Activated B cell treated with CpG ODN at 0.5 μM for 24 hours (primary cell): ENCODE results near the gene EXOC6. TPM values are rescaled to one million over a fixed set of nuclear protein-coding genes. Genes with fewer than 3 reads are reported as not detected.

Experiments
- ATAC-seq: fragments of 200-7000 bp; cut with Tn5 transposase; one replicate; pipeline ENCODE4 v1.10.0; 2021; ENCODE audit warnings: low read depth, mild to moderate bottlenecking, moderate library complexity
- CTCF ChIA-PET: fragments of 350-600 bp; sonication (Branson Sonifier 250); formaldehyde crosslinking; loops from one replicate; lab custom pipeline; 2021; ENCODE audit warnings: antibody characterized with exemption; lab: Charles Lee
- POLR2A ChIA-PET: fragments of 350-600 bp; sonication (Branson Sonifier 250); formaldehyde crosslinking; loops from one replicate; lab custom pipeline; 2021; ENCODE audit warnings: antibody characterized with exemption; lab: Charles Lee
- DNase-seq: peaks from one replicate; pipeline ENCODE4 v3.0.0; 2022
- H3K27ac Mint-ChIP-seq: one replicate; pipeline ENCODE4 v1.8.0; 2020; ENCODE audit warnings: mixed read lengths
- H3K27me3 Mint-ChIP-seq: one replicate; pipeline ENCODE4 v1.8.0; 2021; ENCODE audit warnings: mixed read lengths
- H3K36me3 Mint-ChIP-seq: one replicate; pipeline ENCODE4 v1.8.0; 2021; ENCODE audit warnings: low read depth, mixed read lengths
- H3K4me1 Mint-ChIP-seq: one replicate; pipeline ENCODE4 v1.8.0; 2021; ENCODE audit warnings: mixed read lengths
- H3K4me3 Mint-ChIP-seq: one replicate; pipeline ENCODE4 v1.8.0; 2020; ENCODE audit warnings: mild to moderate bottlenecking, mixed read lengths
- H3K9me3 Mint-ChIP-seq: one replicate; pipeline ENCODE4 v1.8.0; 2020; ENCODE audit warnings: mixed read lengths
- intact Hi-C: fragments of 100-400 bp; cut with micrococcal nuclease; formaldehyde crosslinking; loops from one replicate; pipeline ENCODE4 v1.15.1; 2024
- total RNA-seq: library from RNA; stranded (reverse); gene quantifications from 2 replicates; pipeline ENCODE4 v1.2.3, GENCODE V29; 2022
- TF ChIP-seq, protein P1 (sequence below): fragments of 200-600 bp; IDR thresholded peaks from one replicate; pipeline ENCODE4 v1.8.0; 2022; ENCODE audit warnings: antibody characterized with exemption, mild to moderate bottlenecking

The EXOC6 gene
- total RNA-seq, 1 donor from 2014 or later, result 17.3 TPM

DNA sequence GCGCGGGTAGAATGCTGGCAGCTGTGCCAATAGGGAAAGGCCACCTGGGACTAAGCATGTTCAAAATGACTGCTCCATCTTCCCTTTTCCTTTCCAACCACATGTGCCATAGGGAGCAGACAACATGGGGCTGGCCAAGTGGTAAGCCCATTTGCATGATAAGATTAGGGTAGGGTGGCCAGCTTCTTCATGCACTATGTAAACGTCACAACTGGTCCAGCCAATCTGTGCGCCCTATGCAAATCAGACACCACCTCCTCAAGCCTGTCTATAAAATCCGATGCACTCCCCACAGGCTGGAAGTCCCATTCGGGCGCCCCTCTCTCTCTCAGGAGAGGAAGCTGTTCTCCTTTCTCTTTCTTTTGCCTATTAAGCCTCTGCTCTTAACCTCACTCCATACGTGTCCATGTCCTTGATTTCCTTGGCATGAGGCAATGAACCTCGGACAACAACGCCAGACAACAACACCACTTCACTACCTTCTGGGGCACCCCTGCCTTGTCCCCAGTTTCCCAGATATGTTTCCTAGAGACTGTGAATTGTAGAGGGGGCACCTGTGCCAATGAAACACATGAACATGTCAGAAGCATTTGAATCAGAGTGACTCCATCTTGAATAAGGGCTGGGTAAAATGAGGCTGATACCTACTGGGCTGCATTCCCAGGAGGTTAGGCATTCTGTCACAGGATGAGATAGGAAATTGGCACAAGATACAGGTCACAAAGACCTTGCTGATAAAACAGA, 19.1 kb upstream of the EXOC6 start:
- ChIA-PET CTCF (interaction anchor here (0.8 kb wide), 1 partner anchor 88 kb away, joined by 3 read pairs; no protein-coding TSS in a partner anchor), POLR2A (no interaction called here)
- intact Hi-C loops, result no loop called here
- no peak for DNase-seq
- no peak overlapping the region for H3K27ac Mint-ChIP-seq
- no peak overlapping the region for H3K4me3 Mint-ChIP-seq
- no peaks in the 10 kb centered on the region for H3K27me3 Mint-ChIP-seq
- H3K9me3 Mint-ChIP-seq, result no peaks in the 10 kb centered on the region
- no peak for ATAC-seq
- H3K4me1 Mint-ChIP-seq, result peaks cover 36% of the 10 kb centered on the region
- TF ChIP-seq, protein P1, sequence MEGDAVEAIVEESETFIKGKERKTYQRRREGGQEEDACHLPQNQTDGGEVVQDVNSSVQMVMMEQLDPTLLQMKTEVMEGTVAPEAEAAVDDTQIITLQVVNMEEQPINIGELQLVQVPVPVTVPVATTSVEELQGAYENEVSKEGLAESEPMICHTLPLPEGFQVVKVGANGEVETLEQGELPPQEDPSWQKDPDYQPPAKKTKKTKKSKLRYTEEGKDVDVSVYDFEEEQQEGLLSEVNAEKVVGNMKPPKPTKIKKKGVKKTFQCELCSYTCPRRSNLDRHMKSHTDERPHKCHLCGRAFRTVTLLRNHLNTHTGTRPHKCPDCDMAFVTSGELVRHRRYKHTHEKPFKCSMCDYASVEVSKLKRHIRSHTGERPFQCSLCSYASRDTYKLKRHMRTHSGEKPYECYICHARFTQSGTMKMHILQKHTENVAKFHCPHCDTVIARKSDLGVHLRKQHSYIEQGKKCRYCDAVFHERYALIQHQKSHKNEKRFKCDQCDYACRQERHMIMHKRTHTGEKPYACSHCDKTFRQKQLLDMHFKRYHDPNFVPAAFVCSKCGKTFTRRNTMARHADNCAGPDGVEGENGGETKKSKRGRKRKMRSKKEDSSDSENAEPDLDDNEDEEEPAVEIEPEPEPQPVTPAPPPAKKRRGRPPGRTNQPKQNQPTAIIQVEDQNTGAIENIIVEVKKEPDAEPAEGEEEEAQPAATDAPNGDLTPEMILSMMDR, result no peak
- no peaks in the 10 kb centered on the region for H3K36me3 Mint-ChIP-seq

DNA sequence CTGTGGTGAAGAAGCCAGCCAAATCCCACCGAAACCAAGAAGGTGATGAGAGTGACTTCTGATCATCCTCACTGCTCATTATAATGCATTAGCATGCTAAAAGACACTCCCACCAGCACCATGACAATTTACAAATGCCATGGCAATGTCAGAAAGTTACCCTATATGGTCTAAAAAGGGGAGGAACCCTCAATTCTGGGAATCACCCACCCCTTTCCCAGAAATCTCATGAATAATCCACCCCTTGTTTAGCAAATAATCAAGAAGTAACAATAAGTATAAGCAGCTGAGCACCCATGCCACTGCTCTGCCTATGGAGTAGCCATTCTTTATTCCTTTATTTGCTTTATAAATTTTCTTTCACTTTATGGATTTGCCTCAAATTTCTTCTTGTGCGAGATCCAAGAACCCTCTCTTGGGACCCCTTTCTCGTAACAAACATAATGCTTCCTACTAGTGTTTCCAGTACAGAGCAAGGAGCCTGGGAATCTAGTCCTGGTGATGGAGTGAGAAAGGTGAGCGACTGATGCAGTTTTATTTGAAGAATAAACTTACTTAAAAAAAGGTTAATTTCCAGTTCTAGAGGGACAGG, 18.4 kb upstream of the EXOC6 start:
- no peak overlapping the region for H3K27ac Mint-ChIP-seq
- no peak overlapping the region for H3K4me3 Mint-ChIP-seq

DNA sequence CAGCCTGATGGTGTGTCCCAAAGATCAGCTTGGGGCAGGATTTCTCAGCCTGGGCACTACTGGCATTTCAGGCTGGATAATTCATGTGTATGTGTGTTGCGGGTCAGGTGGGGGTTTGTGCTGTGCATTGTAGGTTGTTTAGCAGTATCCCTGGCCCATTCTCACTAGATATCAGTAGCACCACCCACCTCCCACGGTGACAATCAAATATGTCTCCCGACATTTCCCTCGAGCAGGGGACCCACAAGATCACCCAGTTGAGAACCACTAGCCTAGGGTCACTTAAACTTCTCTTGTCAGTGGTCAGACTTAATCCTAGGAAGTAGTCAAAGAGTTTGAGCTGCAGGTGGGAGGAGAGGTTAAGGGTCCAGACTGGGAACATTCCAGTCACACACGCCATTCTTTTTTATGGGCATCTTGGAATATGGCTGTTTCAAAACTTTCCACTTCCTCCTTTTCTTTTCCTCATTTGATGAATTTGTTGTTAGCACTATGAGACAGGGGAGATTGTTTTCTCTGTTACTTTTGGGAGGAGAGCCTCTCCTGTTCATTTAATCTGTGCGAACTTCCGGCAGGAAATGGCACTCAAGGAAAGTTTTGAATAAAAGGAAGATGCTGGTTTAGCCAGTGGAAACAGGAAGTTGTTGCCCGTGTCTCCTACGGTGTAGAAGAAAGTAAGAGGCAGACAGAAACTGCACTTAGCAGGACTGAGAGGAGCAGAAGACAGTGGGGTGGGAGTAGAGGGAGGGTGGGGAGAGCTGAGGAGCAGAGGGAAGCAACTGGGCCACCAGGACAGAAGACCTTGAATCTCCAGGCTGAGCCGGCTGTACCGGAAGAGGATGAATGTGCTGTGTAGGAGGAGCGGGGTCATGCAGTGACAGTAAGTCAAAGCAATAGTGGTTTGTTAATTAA, 17.6 kb upstream of the EXOC6 start:
- peak overlapping the region; percentile 88 for H3K27ac Mint-ChIP-seq

More for the DNA sequence above, 18.4 kb upstream of the EXOC6 start:
- no peaks in the 10 kb centered on the region for H3K27me3 Mint-ChIP-seq
- TF ChIP-seq, protein P1, result no peak
- ATAC-seq (no peak), DNase-seq (no peak)
- no peaks in the 10 kb centered on the region for H3K36me3 Mint-ChIP-seq
- CTCF ChIA-PET, result interaction anchor here (0.8 kb wide), 1 partner anchor 89 kb away, joined by 3 read pairs; no protein-coding TSS in a partner anchor
- intact Hi-C loops, result loop anchor here (5.0 kb wide), 1 partner anchor 38 kb away; no protein-coding TSS in a partner anchor
- H3K9me3 Mint-ChIP-seq, result no peaks in the 10 kb centered on the region
- POLR2A ChIA-PET, result interaction anchor here (1.1 kb wide), 1 partner anchor 13 kb away, joined by 3 read pairs; no protein-coding TSS in a partner anchor
- H3K4me1 Mint-ChIP-seq, result peaks cover 36% of the 10 kb centered on the region

DNA sequence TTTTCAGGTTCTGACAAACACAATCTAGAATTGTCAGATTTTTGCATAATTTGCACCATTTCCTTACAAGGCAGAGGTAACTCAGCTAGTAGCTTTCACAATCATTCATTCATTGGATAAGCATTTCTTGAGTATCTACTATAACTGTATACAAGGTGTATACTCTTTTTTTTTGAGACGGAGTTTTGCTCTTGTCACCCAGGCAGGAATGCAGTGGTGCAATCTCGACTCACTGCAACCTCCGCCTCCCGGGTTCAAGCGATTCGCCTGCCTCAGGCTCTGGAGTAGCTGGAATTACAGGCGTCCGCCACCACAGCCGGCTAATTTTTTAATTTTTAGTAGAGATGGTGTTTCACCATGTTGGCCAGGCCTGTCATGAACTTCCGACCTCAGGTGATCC, 16.2 kb upstream of the EXOC6 start:
- ChIA-PET CTCF (no interaction called here), POLR2A (no interaction called here)
- H3K4me3 Mint-ChIP-seq, result no peak overlapping the region

More for the DNA sequence above, 17.6 kb upstream of the EXOC6 start:
- ATAC-seq (peak; percentile 88), DNase-seq (no peak)
- Mint-ChIP-seq H3K4me1 (peaks cover 33% of the 10 kb centered on the region), H3K9me3 (no peaks in the 10 kb centered on the region), H3K27me3 (no peaks in the 10 kb centered on the region), H3K36me3 (no peaks in the 10 kb centered on the region), H3K4me3 (peak overlapping the region; percentile 87)
- intact Hi-C loops, result loop anchor here (1.0 to 5.0 kb wide), 2 partner anchors 38 to 73 kb away; no protein-coding TSS in a partner anchor
- CTCF ChIA-PET, result interaction anchor here (0.9 kb wide), 1 partner anchor 12 kb away, joined by 4 read pairs; no protein-coding TSS in a partner anchor
- POLR2A ChIA-PET, result interaction anchor here (1.0 to 1.1 kb wide), 4 partner anchors 12 to 141 kb away, joined by 3 to 4 read pairs (median 3); partner anchors contain the start of gene HHEX
- TF ChIP-seq, protein P1, result no peak

More for the DNA sequence above, 16.2 kb upstream of the EXOC6 start:
- no peaks in the 10 kb centered on the region for H3K9me3 Mint-ChIP-seq
- H3K4me1 Mint-ChIP-seq, result peaks cover 24% of the 10 kb centered on the region
- intact Hi-C loops, result loop anchor here (5.0 kb wide), 1 partner anchor 40 kb away; no protein-coding TSS in a partner anchor
- H3K27ac Mint-ChIP-seq, result no peak overlapping the region
- ATAC-seq, result no peak
- DNase-seq, result no peak
- TF ChIP-seq, protein P1, result no peak
- no peaks in the 10 kb centered on the region for H3K27me3 Mint-ChIP-seq
- H3K36me3 Mint-ChIP-seq, result no peaks in the 10 kb centered on the region
